Heart left ventricle (tissue), 16 donors: ENCODE results near the gene RHOH. TPM values are rescaled to one million over a fixed set of nuclear protein-coding genes. Genes with fewer than 3 reads are reported as not detected.

Experiments
- ATAC-seq, 4 donors: fragments of 200-7000 bp; cut with Tn5 transposase; one replicate each; pipeline ENCODE4 v1.9.1; 2020 to 2022; ENCODE audit warnings: moderate library complexity in 4 of 4, mild to moderate bottlenecking in 3 of 4, moderate number of reproducible peaks in 1 of 4
- DNase-seq, 5 donors: peaks; one replicate each; pipeline ENCODE4 v3.0.0-alpha.2; 2020
- H3K27ac ChIP-seq, 12 donors: fragments of 200-600 bp; sonication (generic) in 4 of 12; one replicate each; pipeline versions ENCODE4 v1.5.0 to v1.8.0; 2016 to 2022; ENCODE audit warnings: mild to moderate bottlenecking in 2 of 12
- H3K27me3 ChIP-seq, 9 donors: fragments of 200-600 bp; sonication (generic) in 2 of 9; one replicate each; pipeline versions ENCODE4 v1.5.1 to v1.8.0; 2016 to 2022; ENCODE audit warnings: mild to moderate bottlenecking in 3 of 9
- H3K36me3 ChIP-seq, 9 donors: fragments of 200-600 bp; sonication (generic) in 2 of 9; one replicate each; pipeline versions ENCODE4 v1.5.0 to v1.8.0; 2018 to 2022; ENCODE audit warnings: mild to moderate bottlenecking in 2 of 9
- H3K4me1 ChIP-seq, 12 donors: fragments of 200-600 bp; sonication (generic) in 4 of 12; one replicate each; pipeline versions ENCODE4 v1.5.0 to v1.8.0; 2016 to 2022; ENCODE audit warnings: mild to moderate bottlenecking in 3 of 12
- H3K4me3 ChIP-seq, 12 donors: fragments of 200-600 bp; sonication (generic) in 4 of 12; one replicate each; pipeline versions ENCODE4 v1.5.0 to v1.8.0; 2017 to 2022; ENCODE audit warnings: mild to moderate bottlenecking in 9 of 12, moderate library complexity in 4 of 12
- H3K9me3 ChIP-seq, 12 donors: fragments of 200-600 bp; sonication (generic) in 4 of 12; one replicate each; pipeline versions ENCODE4 v1.5.0 to v1.8.0; 2016 to 2022; ENCODE audit warnings: mild to moderate bottlenecking in 1 of 12
- CTCF ChIP-seq, 12 donors: fragments of 200-600 bp; sonication (generic) in 4 of 12; IDR thresholded peaks; one replicate each; pipeline versions ENCODE4 v1.5.0 to v1.8.0; 2018 to 2022; ENCODE audit warnings: antibody characterized with exemption in 12 of 12, mild to moderate bottlenecking in 5 of 12
- POLR2A ChIP-seq, 2 donors: fragments of 450-650 bp; IDR thresholded peaks; one replicate each; pipeline ENCODE4 v1.6.1; 2017; ENCODE audit warnings: antibody characterized with exemption in 2 of 2, mild to moderate bottlenecking in 2 of 2, moderate library complexity in 2 of 2
- WGBS, 4 donors: extraction: QIAGEN DNeasy Blood & Tissue Kit in 2 of 4; methylation state at CpG; one replicate each; pipeline versions ENCODE4 v1.1.5 to v1.1.7; 2013 to 2018; 5-methylcytosine and 5-hydroxymethylcytosine counted together
- intact Hi-C, 10 donors: fragments of 100-400 bp; cut with DNase I; formaldehyde crosslinking; loops; one replicate each; pipeline versions ENCODE4 v1.11.1 to v1.14.2; 2022
- polyA plus RNA-seq, 2 donors: library from polyadenylated mRNA; stranded (reverse); fragments of 200-250 nt; gene quantifications; one replicate each; pipeline ENCODE4 v1.2.3, GENCODE V29; 2013
- total RNA-seq, 9 donors: library from RNA; depleted of rRNA in 2 of 9; stranded (reverse); fragments of >200 nt in 2 of 9; fragmentation: NEBNext Ultra II Directional in 3 of 9; extraction: Animal tissue kit (Norgen Biotek cat#: 25700) in 3 of 9; gene quantifications; one replicate each; pipeline versions ENCODE4 v1.1.0 to v1.2.4, GENCODE V29; 2016 to 2023
- donor health status: ischemic (EF 13 %, LVEDD 7.1; RV severe dilation, severe dysfunction).
- donor health status: healthy with polysubstance abuse.
- donor health status: DM: no; HTN: yes; CAD: no.
- donor health status: DM: no; HTN: no; CAD: no.
- donor health status: ischemic (EF 25% LVEDD 6.9; RV normal size, moderate dysfunction).
- donor health status: ischemic (EF 25% LVEDD 5.7; RV mildly dilated, moderate dysfunction).
- donor health status: healthy.
- donor health status: DM: yes; HTN: yes; CAD: no.
- donor health status: ischemic (EF 35%, LVEDD 5.7; RV mildly dilated, moderate dysfunction).
- donor health status: nonischemic (EF 11% LVEDD 7.7; RV severe dilation, severe dysfunction).
- donor health status: DM: yes; HTN: yes; CAD: no.
- donor health status: PGD.
- donor health status: ischemic (EF 29% LVEDD 5.4; RV normal size, mild dysfunction).
- donor health status: nonischemic (EF 23%, LVEDD 6.1; RV moderate dilation, normal function).

RHOH gene
- total and polyA plus RNA-seq, 11 donors = 0.30 to 6.6 (median 0.59) TPM; not detected in 5

GRCh38 chr4:40190465-40190864 lies 6.4 kb upstream of the RHOH start:
- no peak for ATAC-seq
- no peak for TF ChIP-seq POLR2A (IDR thresholded peaks at IDR 0.05)
- no peak for TF ChIP-seq CTCF (IDR thresholded peaks at IDR 0.05)
- DNase-seq = no peak
- Histone ChIP-seq H3K4me1 (peaks cover 0 to 6% (median 0%) of the 10 kb centered on the region in 12 donors), H3K9me3 (no peaks in the 10 kb centered on the region), H3K36me3 (no peaks in the 10 kb centered on the region), H3K4me3 (no peak overlapping the region), H3K27ac (peak overlapping the region in 1 of 12 donors; percentile 78), H3K27me3 (peaks cover 0 to under 1% (median 0%) of the 10 kb centered on the region in 9 donors)
- WGBS, 4 donors = 85 to 87% (median 87%) methylated on average over 5 of the region's 5 CpGs
- intact Hi-C loops = no loop called here

- peak overlapping the region in 1 of 12 donors; percentile 78 for H3K27ac ChIP-seq
- DNase-seq (no peak), ATAC-seq (no peak)
- H3K4me1 ChIP-seq = no peaks in the 10 kb centered on the region
- no peaks in the 10 kb centered on the region for H3K9me3 ChIP-seq
- H3K36me3 ChIP-seq = no peaks in the 10 kb centered on the region
- H3K27me3 ChIP-seq = peaks cover 0 to 5% (median 0%) of the 10 kb centered on the region in 9 donors
- intact Hi-C loops = no loop called here
- H3K4me3 ChIP-seq = peak overlapping the region in 1 of 12 donors; percentile 15
- WGBS, 4 donors = 66 to 72% (median 70%) methylated on average over 14 of the region's 14 CpGs
- no peak for TF ChIP-seq POLR2A (IDR thresholded peaks at IDR 0.05)
- no peak for TF ChIP-seq CTCF (IDR thresholded peaks at IDR 0.05)
These were observed 5.7 kb upstream of the RHOH start for GRCh38 chr4:40190880-40191815.

- H3K4me1 ChIP-seq = no peaks in the 10 kb centered on the region
- peak overlapping the region in 1 of 12 donors; percentile 30 for H3K4me3 ChIP-seq
- peak overlapping the region in 1 of 12 donors; percentile 78 for H3K27ac ChIP-seq
- no peak for TF ChIP-seq CTCF (IDR thresholded peaks at IDR 0.05)
- no peak for TF ChIP-seq POLR2A (IDR thresholded peaks at IDR 0.05)
- ATAC-seq (no peak), DNase-seq (no peak)
- H3K27me3 ChIP-seq = peaks cover 0 to 5% (median 0%) of the 10 kb centered on the region in 9 donors
- H3K9me3 ChIP-seq = no peaks in the 10 kb centered on the region
- WGBS, 4 donors = 81 to 83% (median 83%) methylated on average over 8 of the region's 8 CpGs
- H3K36me3 ChIP-seq = no peaks in the 10 kb centered on the region
- intact Hi-C loops = no loop called here
These were observed 4.5 kb upstream of the RHOH start for GRCh38 chr4:40192114-40193015.
